GM18870 (cell line): ENCODE data around the gene NDRG3.
"Not testable (repeated sequence)": the region's sequence is repeated elsewhere in the genome, so short reads cannot be mapped to it uniquely, and the experiment has no call there.

Experiments
- ATAC-seq: cut with Tn5 transposase; IDR thresholded peaks from one replicate; pipeline ENCODE4 v1.9.1; 2021; ENCODE audit warnings: moderate library complexity; ENCODE audit not compliant: unreplicated experiment

The NDRG3 gene

GRCh38 chr20:36611625-36612024 is 134.3 kb downstream of the NDRG3 start:
- no peak for ATAC-seq

GRCh38 chr20:36608388-36608728 is 137.5 kb downstream of the NDRG3 start:
- not testable (repeated sequence) for ATAC-seq

GRCh38 chr20:36607586-36608387 is 138.1 kb downstream of the NDRG3 start:
- no peak for ATAC-seq

GRCh38 chr20:36606158-36607066 is 139.5 kb downstream of the NDRG3 start:
- ATAC-seq: no peak

GRCh38 chr20:36605399-36606157 is 140.3 kb downstream of the NDRG3 start, which contains the start of gene RAB5IF:
Gene RAB5IF (plus strand): TSS chr20:36605779. CDS start chr20:36605952, 173 bp downstream.
- ATAC-seq: peak; percentile 77

- peak; percentile 28 for ATAC-seq
Measured at GRCh38 chr20:36604952-36605398, 140.9 kb downstream of the NDRG3 start.
